WTC11 (cell line): Measurements from ENCODE around the gene CNTNAP5. TPM values are rescaled to one million over a fixed set of nuclear protein-coding genes. Genes with fewer than 3 reads are reported as not detected.
A peak's percentile ranks its signal among the peaks of the same experiment; 100 is the strongest.

Source experiments
- ATAC-seq: fragments of 200-7000 bp; cut with Tn5 transposase; 2 replicates; pipeline ENCODE4 v1.10.0; 2021; ENCODE audit warnings: mild to moderate bottlenecking, moderate library complexity
- CTCF ChIA-PET: fragments of 300-600 bp; sonication (Branson Sonifier 250); formaldehyde crosslinking; loops from one replicate; lab custom pipeline; 2021; ENCODE audit warnings: antibody characterized with exemption; lab: Charles Lee
- POLR2A ChIA-PET: fragments of 350-600 bp; sonication (Branson Sonifier 250); formaldehyde crosslinking; loops from one replicate; lab custom pipeline; 2021; ENCODE audit warnings: antibody characterized with exemption; lab: Charles Lee
- DNase-seq: peaks from one replicate; pipeline ENCODE4 v3.0.0; 2021; ENCODE audit warnings: low spot score
- H3K27ac Mint-ChIP-seq: 2 replicates; pipeline ENCODE4 v1.8.0; 2021; ENCODE audit warnings: mixed read lengths
- H3K27me3 Mint-ChIP-seq: 2 replicates; pipeline ENCODE4 v1.8.0; 2021; ENCODE audit warnings: low read depth, mild to moderate bottlenecking, moderate library complexity, mixed read lengths
- H3K36me3 Mint-ChIP-seq: 2 replicates; pipeline ENCODE4 v1.8.0; 2021; ENCODE audit warnings: mixed read lengths
- H3K4me1 Mint-ChIP-seq: 2 replicates; pipeline ENCODE4 v1.8.0; 2022; ENCODE audit warnings: mixed read lengths
- H3K4me3 Mint-ChIP-seq: 2 replicates; pipeline ENCODE4 v1.8.0; 2021; ENCODE audit warnings: mild to moderate bottlenecking, moderate library complexity, mixed read lengths
- H3K9me3 Mint-ChIP-seq: 2 replicates; pipeline ENCODE4 v1.8.0; 2021; ENCODE audit warnings: mixed read lengths
- E2F1 ChIP-seq: sonication (generic); formaldehyde crosslinking; IDR thresholded peaks from 2 replicates; pipeline ENCODE4 v1.8.0; 2022; ENCODE audit warnings: mild to moderate bottlenecking, missing genetic modification reagents
- E2F5 ChIP-seq: sonication (generic); formaldehyde crosslinking; IDR thresholded peaks from 2 replicates; pipeline ENCODE4 v1.8.1; 2022; ENCODE audit warnings: mild to moderate bottlenecking, moderate library complexity, missing genetic modification reagents
- ESRRA ChIP-seq: sonication (generic); formaldehyde crosslinking; IDR thresholded peaks from 2 replicates; pipeline ENCODE4 v1.8.1; 2022; ENCODE audit warnings: mild to moderate bottlenecking, missing genetic modification reagents, borderline replicate concordance
- FOXP4 ChIP-seq: sonication (generic); formaldehyde crosslinking; IDR thresholded peaks from 2 replicates; pipeline ENCODE4 v1.8.0; 2022; ENCODE audit warnings: mild to moderate bottlenecking, missing genetic modification reagents
- PRDM15 ChIP-seq: sonication (generic); formaldehyde crosslinking; IDR thresholded peaks from 2 replicates; pipeline ENCODE4 v1.8.0; 2022; ENCODE audit warnings: missing genetic modification reagents
- RORB ChIP-seq: fragments of 250-450 bp; sonication (Bioruptor Pico); IDR thresholded peaks from 2 replicates; pipeline ENCODE4 v1.9.0; 2021; ENCODE audit warnings: mild to moderate bottlenecking
- SOX15 ChIP-seq: fragments of 250-450 bp; sonication (Bioruptor Pico); IDR thresholded peaks from 2 replicates; pipeline ENCODE4 v1.9.0; 2021; ENCODE audit warnings: mild to moderate bottlenecking
- TP53 ChIP-seq: sonication (generic); formaldehyde crosslinking; IDR thresholded peaks from 2 replicates; pipeline ENCODE4 v1.8.1; 2023; ENCODE audit warnings: mild to moderate bottlenecking, missing genetic modification reagents
- ZNF121 ChIP-seq: sonication (generic); formaldehyde crosslinking; IDR thresholded peaks from 2 replicates; pipeline ENCODE4 v1.8.0; 2023; ENCODE audit warnings: missing genetic modification reagents
- ZNF219 ChIP-seq: sonication (generic); formaldehyde crosslinking; IDR thresholded peaks from 2 replicates; pipeline ENCODE4 v1.8.0; 2023; ENCODE audit warnings: missing genetic modification reagents, mild to moderate bottlenecking, borderline replicate concordance
- ZNF396 ChIP-seq: fragments of 250-450 bp; sonication (Bioruptor Pico); IDR thresholded peaks from 2 replicates; pipeline ENCODE4 v1.8.0; 2021; ENCODE audit warnings: mild to moderate bottlenecking, moderate library complexity, borderline replicate concordance
- ZNF425 ChIP-seq: fragments of 250-450 bp; sonication (Bioruptor Pico); conservative IDR thresholded peaks from 2 replicates; pipeline ENCODE4 v1.9.0; 2021; ENCODE audit warnings: mild to moderate bottlenecking
- total RNA-seq: library from RNA; stranded (reverse); gene quantifications from 3 replicates; pipeline ENCODE4 v1.2.3, GENCODE V29; 2021
- TF ChIP-seq, protein P1 (sequence below): sonication (generic); formaldehyde crosslinking; IDR thresholded peaks from 2 replicates; pipeline ENCODE4 v1.8.1; 2022; ENCODE audit warnings: missing genetic modification reagents, borderline replicate concordance
- TF ChIP-seq, protein P2 (sequence below): sonication (generic); formaldehyde crosslinking; IDR thresholded peaks from 2 replicates; pipeline ENCODE4 v1.8.1; 2023; ENCODE audit warnings: mild to moderate bottlenecking, moderate library complexity, missing genetic modification reagents
- TF ChIP-seq, protein P3 (sequence below): fragments of 250-450 bp; sonication (Bioruptor Pico); IDR thresholded peaks from 2 replicates; pipeline ENCODE4 v1.8.0; 2021; ENCODE audit warnings: mild to moderate bottlenecking

CNTNAP5 gene
- total RNA-seq, 1 experiment from 2014 or later = 0.22 TPM

- TF ChIP-seq ZNF425 (CRISPR knock-in tag) = no peak
- TF ChIP-seq FOXP4 (CRISPR knock-in tag) = no peak
- TF ChIP-seq ZNF121 (CRISPR knock-in tag) = no peak
- no peak for TF ChIP-seq TP53 (CRISPR knock-in tag)
- TF ChIP-seq ZNF396 (CRISPR knock-in tag) = no peak
- no peak for TF ChIP-seq ZNF219 (CRISPR knock-in tag)
- TF ChIP-seq, protein P1, sequence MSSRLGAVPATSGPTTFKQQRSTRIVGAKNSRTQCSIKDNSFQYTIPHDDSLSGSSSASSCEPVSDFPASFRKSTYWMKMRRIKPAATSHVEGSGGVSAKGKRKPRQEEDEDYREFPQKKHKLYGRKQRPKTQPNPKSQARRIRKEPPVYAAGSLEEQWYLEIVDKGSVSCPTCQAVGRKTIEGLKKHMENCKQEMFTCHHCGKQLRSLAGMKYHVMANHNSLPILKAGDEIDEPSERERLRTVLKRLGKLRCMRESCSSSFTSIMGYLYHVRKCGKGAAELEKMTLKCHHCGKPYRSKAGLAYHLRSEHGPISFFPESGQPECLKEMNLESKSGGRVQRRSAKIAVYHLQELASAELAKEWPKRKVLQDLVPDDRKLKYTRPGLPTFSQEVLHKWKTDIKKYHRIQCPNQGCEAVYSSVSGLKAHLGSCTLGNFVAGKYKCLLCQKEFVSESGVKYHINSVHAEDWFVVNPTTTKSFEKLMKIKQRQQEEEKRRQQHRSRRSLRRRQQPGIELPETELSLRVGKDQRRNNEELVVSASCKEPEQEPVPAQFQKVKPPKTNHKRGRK (CRISPR knock-in tag) = no peak
- Mint-ChIP-seq H3K9me3 (peaks cover 25% of the 10 kb centered on the region), H3K4me1 (peaks cover 9% of the 10 kb centered on the region), H3K27ac (no peak overlapping the region), H3K4me3 (no peak overlapping the region), H3K36me3 (peaks cover 8% of the 10 kb centered on the region), H3K27me3 (no peaks in the 10 kb centered on the region)
- no peak for ATAC-seq
- POLR2A ChIA-PET = no interaction called here
- CTCF ChIA-PET = no interaction called here
- no peak for DNase-seq
Observed at GRCh38 chr2:124343827-124344498, 318.9 kb downstream of the CNTNAP5 start.

DNA sequence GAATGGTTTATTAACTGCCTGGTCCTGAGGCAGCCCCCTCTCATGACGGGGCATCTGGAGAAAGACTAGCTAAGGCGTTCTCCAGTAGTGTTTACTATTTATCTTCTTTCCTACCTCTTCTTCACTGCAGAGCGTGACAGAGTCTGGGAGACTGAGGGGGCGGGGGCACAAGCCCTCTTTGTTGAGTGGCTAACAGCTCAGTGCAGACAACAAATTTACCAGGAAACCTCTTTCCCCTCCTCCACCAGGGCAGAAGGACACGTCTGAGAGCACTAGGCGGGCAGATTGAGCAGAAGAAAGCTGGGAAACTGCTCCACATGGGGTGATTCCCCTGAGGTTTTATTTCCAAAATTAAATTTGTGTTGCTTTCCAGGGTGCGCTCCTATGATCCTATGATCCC, 322.1 kb downstream of the CNTNAP5 start:
- H3K4me1 Mint-ChIP-seq = peaks cover 20% of the 10 kb centered on the region
- no peak for TF ChIP-seq PRDM15 (CRISPR knock-in tag)
- TF ChIP-seq, protein P1 (CRISPR knock-in tag) = no peak
- TF ChIP-seq E2F1 (CRISPR knock-in tag) = no peak
- TF ChIP-seq ESRRA = no peak
- TF ChIP-seq RORB (CRISPR knock-in tag) = no peak
- TF ChIP-seq ZNF121 (CRISPR knock-in tag) = no peak
- TF ChIP-seq, protein P2, sequence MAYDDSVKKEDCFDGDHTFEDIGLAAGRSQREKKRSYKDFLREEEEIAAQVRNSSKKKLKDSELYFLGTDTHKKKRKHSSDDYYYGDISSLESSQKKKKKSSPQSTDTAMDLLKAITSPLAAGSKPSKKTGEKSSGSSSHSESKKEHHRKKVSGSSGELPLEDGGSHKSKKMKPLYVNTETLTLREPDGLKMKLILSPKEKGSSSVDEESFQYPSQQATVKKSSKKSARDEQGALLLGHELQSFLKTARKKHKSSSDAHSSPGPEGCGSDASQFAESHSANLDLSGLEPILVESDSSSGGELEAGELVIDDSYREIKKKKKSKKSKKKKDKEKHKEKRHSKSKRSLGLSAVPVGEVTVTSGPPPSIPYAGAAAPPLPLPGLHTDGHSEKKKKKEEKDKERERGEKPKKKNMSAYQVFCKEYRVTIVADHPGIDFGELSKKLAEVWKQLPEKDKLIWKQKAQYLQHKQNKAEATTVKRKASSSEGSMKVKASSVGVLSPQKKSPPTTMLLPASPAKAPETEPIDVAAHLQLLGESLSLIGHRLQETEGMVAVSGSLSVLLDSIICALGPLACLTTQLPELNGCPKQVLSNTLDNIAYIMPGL (CRISPR knock-in tag) = no peak
- TF ChIP-seq, protein P3, sequence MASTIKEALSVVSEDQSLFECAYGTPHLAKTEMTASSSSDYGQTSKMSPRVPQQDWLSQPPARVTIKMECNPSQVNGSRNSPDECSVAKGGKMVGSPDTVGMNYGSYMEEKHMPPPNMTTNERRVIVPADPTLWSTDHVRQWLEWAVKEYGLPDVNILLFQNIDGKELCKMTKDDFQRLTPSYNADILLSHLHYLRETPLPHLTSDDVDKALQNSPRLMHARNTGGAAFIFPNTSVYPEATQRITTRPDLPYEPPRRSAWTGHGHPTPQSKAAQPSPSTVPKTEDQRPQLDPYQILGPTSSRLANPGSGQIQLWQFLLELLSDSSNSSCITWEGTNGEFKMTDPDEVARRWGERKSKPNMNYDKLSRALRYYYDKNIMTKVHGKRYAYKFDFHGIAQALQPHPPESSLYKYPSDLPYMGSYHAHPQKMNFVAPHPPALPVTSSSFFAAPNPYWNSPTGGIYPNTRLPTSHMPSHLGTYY (CRISPR knock-in tag) = no peak
- no peak for TF ChIP-seq E2F5 (CRISPR knock-in tag)
- no peak for TF ChIP-seq SOX15 (CRISPR knock-in tag)
- no peak overlapping the region for H3K27ac Mint-ChIP-seq
- ChIA-PET CTCF (no interaction called here), POLR2A (interaction anchor here (0.7 kb wide), 1 partner anchor 21 kb away, joined by 4 read pairs; no protein-coding TSS in a partner anchor)
- no peaks in the 10 kb centered on the region for H3K27me3 Mint-ChIP-seq
- DNase-seq (no peak), ATAC-seq (peak; percentile 84)
- H3K9me3 Mint-ChIP-seq = peaks cover 13% of the 10 kb centered on the region; the same call in 1 of the 2 replicates
- H3K36me3 Mint-ChIP-seq = no peaks in the 10 kb centered on the region
- H3K4me3 Mint-ChIP-seq = no peak overlapping the region
